H1 (cell line): ENCODE measurements around the gene VPS35.

Experiments used
- BCL11A ChIP-seq, 2 experiments: IDR thresholded peaks; one replicate each; pipeline ENCODE4 v1.6.1; 2011; ENCODE audit warnings: low read depth in 2 of 2, low read length in 2 of 2, mild to moderate bottlenecking in 2 of 2
- CTCF ChIP-seq, 3 experiments: IDR thresholded peaks; 1 replicate in 2 of 3; 2 replicates in 1 of 3; pipeline versions ENCODE4 v1.5.1 to v1.6.1; 2011; ENCODE audit warnings: low read length in 3 of 3, mild to moderate bottlenecking in 3 of 3, inconsistent platforms in 2 of 3, low read depth in 1 of 3, moderate library complexity in 1 of 3; ENCODE audit not compliant: insufficient read depth in 1 of 3; ENCODE audit errors: control extremely low read depth in 1 of 3
- EZH2 ChIP-seq: fragments of 200-600 bp; sonication (generic); IDR thresholded peaks from 2 replicates; pipeline ENCODE4 v1.7.1; 2012; ENCODE audit warnings: low read depth, mild to moderate bottlenecking, moderate library complexity, low read length, inconsistent platforms; ENCODE audit not compliant: severe bottlenecking
- HDAC2 ChIP-seq, 2 experiments: fragments of 300-600 bp in 1 of 2; sonication (generic) in 1 of 2; IDR thresholded peaks; 2 replicates each; pipeline ENCODE4 v1.6.1; 2011 to 2012; ENCODE audit warnings: low read depth in 2 of 2, low read length in 2 of 2, mild to moderate bottlenecking in 2 of 2, moderate library complexity in 2 of 2, borderline replicate concordance in 1 of 2, inconsistent platforms in 1 of 2
- KDM5A ChIP-seq: fragments of 200-600 bp; IDR thresholded peaks from 2 replicates; pipeline ENCODE4 v1.7.1; 2012; ENCODE audit warnings: mild to moderate bottlenecking, low read length, inconsistent platforms, mixed read lengths
- PHF8 ChIP-seq: fragments of 200-600 bp; sonication (generic); conservative IDR thresholded peaks from 2 replicates; pipeline ENCODE4 v1.7.1; 2012; ENCODE audit warnings: low read depth, mild to moderate bottlenecking, inconsistent platforms, low read length, moderate library complexity
- POLR2A ChIP-seq, 2 experiments: IDR thresholded peaks; 1 replicate in 1 of 2; 2 replicates in 1 of 2; pipeline ENCODE4 v1.6.1; 2011; ENCODE audit warnings: low read depth in 2 of 2, low read length in 2 of 2, mild to moderate bottlenecking in 2 of 2; ENCODE audit errors: control extremely low read depth in 1 of 2
- POLR2AphosphoS5 ChIP-seq: IDR thresholded peaks from 2 replicates; pipeline ENCODE4 v1.6.1; 2011; ENCODE audit warnings: low read depth, low read length
- SIRT6 ChIP-seq: IDR thresholded peaks from one replicate; pipeline ENCODE4 v1.7.1; 2012; ENCODE audit warnings: low read length, inconsistent platforms
- SP2 ChIP-seq: IDR thresholded peaks from 2 replicates; pipeline ENCODE4 v1.6.1; 2012; ENCODE audit warnings: mild to moderate bottlenecking, low read length, inconsistent platforms
- TAF1 ChIP-seq: IDR thresholded peaks from 2 replicates; pipeline ENCODE4 v1.6.1; 2011; ENCODE audit warnings: mild to moderate bottlenecking, low read depth, low read length
- USF2 ChIP-seq: IDR thresholded peaks from 2 replicates; pipeline ENCODE4 v1.6.1; 2011; ENCODE audit warnings: low read length, improper control_type of control experiment

GRCh38 chr16:46621934-46622676 is 66.9 kb downstream of the VPS35 start:
- TF ChIP-seq KDM5A, result no peak
- no peak for TF ChIP-seq BCL11A (IDR thresholded peaks at IDR 0.05; ENCODE audit: low read depth in 2 of 2, low read length in 2 of 2)
- no peak for TF ChIP-seq EZH2
- TF ChIP-seq PHF8, result no peak
- TF ChIP-seq HDAC2 (IDR thresholded peaks at IDR 0.05; ENCODE audit: borderline replicate concordance in 1 of 2, low read depth in 2 of 2, low read length in 2 of 2), result no peak
- no peak for TF ChIP-seq POLR2AphosphoS5
- no peak for TF ChIP-seq POLR2A (IDR thresholded peaks at IDR 0.05; ENCODE audit: control extremely low read depth in 1 of 2, low read depth in 2 of 2, low read length in 2 of 2)
- TF ChIP-seq CTCF (IDR thresholded peaks at IDR 0.05; ENCODE audit: control extremely low read depth in 1 of 3, insufficient read depth in 1 of 3, low read depth in 1 of 3, low read length in 3 of 3), result no peak
- TF ChIP-seq TAF1, result no peak
- no peak for TF ChIP-seq SIRT6
- no peak for TF ChIP-seq USF2
- no peak for TF ChIP-seq SP2
